Measurements from ENCODE around the gene USP35. TPM values are rescaled to one million over a fixed set of nuclear protein-coding genes. Genes with fewer than 3 reads are reported as not detected.
A peak's percentile ranks its signal among the peaks of the same experiment; 100 is the strongest.

Gene USP35
- total and polyA plus RNA-seq, 2 experiments from 2014 or later = 11.1 to 35.0 TPM

GRCh38 chr11:78190374-78190773, 1.7 kb downstream of the USP35 start:
- Histone ChIP-seq H3K4me1 (ENCODE audit: low read depth) (peaks cover 34% of the 10 kb centered on the region), H3K27me3 (no peaks in the 10 kb centered on the region), H3K9me3 (ENCODE audit: low read depth) (no peaks in the 10 kb centered on the region), H3K36me3 (no peaks in the 10 kb centered on the region), H3K4me3 (no peak overlapping the region), H3K27ac (no peak overlapping the region)
- DNase-seq (ENCODE audit: low read depth in 1 of 2, low spot score in 1 of 2) = no peak
- TF ChIP-seq CTCF (IDR thresholded peaks at IDR 0.05; ENCODE audit: low read depth, low read length) = no peak

- no peak for DNase-seq (ENCODE audit: low read depth in 1 of 2, low spot score in 1 of 2)
- H3K9me3 ChIP-seq (ENCODE audit: low read depth) = no peaks in the 10 kb centered on the region
- no peak overlapping the region for H3K4me3 ChIP-seq
- TF ChIP-seq CTCF (IDR thresholded peaks at IDR 0.05; ENCODE audit: low read depth, low read length) = no peak
- peaks cover 34% of the 10 kb centered on the region for H3K4me1 ChIP-seq (ENCODE audit: low read depth)
- no peaks in the 10 kb centered on the region for H3K36me3 ChIP-seq
- H3K27ac ChIP-seq = no peak overlapping the region
- no peaks in the 10 kb centered on the region for H3K27me3 ChIP-seq
Measured at GRCh38 chr11:78190871-78191538, 2.3 kb downstream of the USP35 start.

- Histone ChIP-seq H3K4me3 (no peak overlapping the region), H3K27ac (no peak overlapping the region), H3K36me3 (no peaks in the 10 kb centered on the region), H3K9me3 (ENCODE audit: low read depth) (no peaks in the 10 kb centered on the region), H3K4me1 (ENCODE audit: low read depth) (peaks cover 32% of the 10 kb centered on the region), H3K27me3 (no peaks in the 10 kb centered on the region)
- TF ChIP-seq CTCF (IDR thresholded peaks at IDR 0.05; ENCODE audit: low read depth, low read length) = no peak
- DNase-seq (ENCODE audit: low read depth in 1 of 2, low spot score in 1 of 2) = no peak
Measured at GRCh38 chr11:78192223-78192719, 3.6 kb downstream of the USP35 start.

GRCh38 chr11:78192911-78193351, 4.2 kb downstream of the USP35 start:
- Histone ChIP-seq H3K36me3 (no peaks in the 10 kb centered on the region), H3K27me3 (no peaks in the 10 kb centered on the region), H3K27ac (no peak overlapping the region), H3K9me3 (ENCODE audit: low read depth) (no peaks in the 10 kb centered on the region), H3K4me3 (no peak overlapping the region), H3K4me1 (ENCODE audit: low read depth) (peaks cover 27% of the 10 kb centered on the region)
- no peak for TF ChIP-seq CTCF (IDR thresholded peaks at IDR 0.05; ENCODE audit: low read depth, low read length)
- peak in 1 of 2 donors; percentile 28 for DNase-seq (ENCODE audit: low read depth in 1 of 2, low spot score in 1 of 2)

GRCh38 chr11:78193806-78194205, 5.1 kb downstream of the USP35 start:
- Histone ChIP-seq H3K36me3 (peaks cover 4% of the 10 kb centered on the region), H3K27me3 (no peaks in the 10 kb centered on the region)

More at GRCh38 chr11:78193806-78194205, 5.1 kb downstream of the USP35 start:
- H3K9me3 ChIP-seq (ENCODE audit: low read depth) = no peaks in the 10 kb centered on the region
- peaks cover 27% of the 10 kb centered on the region for H3K4me1 ChIP-seq (ENCODE audit: low read depth)
- H3K27ac ChIP-seq = no peak overlapping the region
- DNase-seq (ENCODE audit: low read depth in 1 of 2, low spot score in 1 of 2) = no peak
- no peak overlapping the region for H3K4me3 ChIP-seq
- no peak for TF ChIP-seq CTCF (IDR thresholded peaks at IDR 0.05; ENCODE audit: low read depth, low read length)

Measured in cardiac muscle cell (in vitro differentiated cells and primary cell).